ENCODE data around the gene HECTD4. TPM values are rescaled to one million over a fixed set of nuclear protein-coding genes. Genes with fewer than 3 reads are reported as not detected.

HECTD4 gene
- total and polyA plus RNA-seq, 2 donors (not counting 1 experiment from before 2014, with no cell fraction given) = 46.4 to 92.2 TPM

- TF ChIP-seq CTCF (IDR thresholded peaks at IDR 0.05) (no peak), EZH2 (IDR thresholded peaks at IDR 0.05; ENCODE audit: borderline replicate concordance, insufficient read depth, low read depth, low read length, poor library complexity, severe bottlenecking) (no peak)
- no peaks in the 10 kb centered on the region for H3K27me3 Mint-ChIP-seq
- WGBS (ENCODE audit: insufficient coverage) = 92% methylated on average over 5 of the region's 5 CpGs
Measured at GRCh38 chr12:112285600-112286401, 96.4 kb downstream of the HECTD4 start.

GRCh38 chr12:112283546-112283945 lies 98.7 kb downstream of the HECTD4 start:
- intact Hi-C loops (cut with micrococcal nuclease) = no loop called here
- H3K9ac ChIP-seq (ENCODE audit: low read length) = no peak overlapping the region
- no peak overlapping the region for H3K4me2 ChIP-seq (replicated peaks; ENCODE audit: low read depth, low read length, poor library complexity, severe bottlenecking)
- H2AFZ ChIP-seq (ENCODE audit: insufficient read depth, low read depth, low read length, poor library complexity, severe bottlenecking) = no peak overlapping the region
- no peaks in the 10 kb centered on the region for H3K9me3 Mint-ChIP-seq (ENCODE audit: insufficient read depth)
- H3K4me1 Mint-ChIP-seq = no peaks in the 10 kb centered on the region
- no peak overlapping the region for H3K27ac Mint-ChIP-seq
- CTCF ChIA-PET = no interaction called here
- H4K20me1 ChIP-seq (ENCODE audit: control insufficient read depth, insufficient read depth, low read length, poor library complexity, severe bottlenecking) = peaks cover 12% of the 10 kb centered on the region
- H3K4me3 ChIP-seq (ENCODE audit: control extremely low read depth in 1 of 5, extremely low read depth in 1 of 5, insufficient read depth in 1 of 5, low read depth in 2 of 5, low read length in 4 of 5) = no peak overlapping the region
- POLR2A ChIA-PET = interaction anchor here (0.6 kb wide), 1 partner anchor 242 kb away, joined by 3 read pairs; no protein-coding TSS in a partner anchor
- no peak for ATAC-seq (ENCODE audit: low read depth)
- peaks cover 4 to 19% of the 10 kb centered on the region in 2 experiments for H3K36me3 ChIP-seq (replicated peaks in 1 of 2; ENCODE audit: control extremely low read depth in 1 of 2, control insufficient read depth in 1 of 2, extremely low read depth in 1 of 2, insufficient read depth in 2 of 2, low read length in 1 of 2)
- WGBS (ENCODE audit: insufficient coverage) = 80% methylated on average over 1 of the region's 2 CpGs
- peaks cover 10% of the 10 kb centered on the region for H3K79me2 ChIP-seq (ENCODE audit: control insufficient read depth, insufficient read depth, low read length)
- peaks cover 0 to 3% (median 0%) of the 10 kb centered on the region in 3 donors for H3K9me3 ChIP-seq (ENCODE audit: control extremely low read depth in 1 of 3, control insufficient read depth in 2 of 3, insufficient read depth in 1 of 3, low read length in 2 of 3)
- TF ChIP-seq CTCF (IDR thresholded peaks at IDR 0.05) = no peak
- TF ChIP-seq EZH2 (IDR thresholded peaks at IDR 0.05; ENCODE audit: borderline replicate concordance, insufficient read depth, low read depth, low read length, poor library complexity, severe bottlenecking) = no peak
- no peak overlapping the region for H3K27ac ChIP-seq (ENCODE audit: low read length in 2 of 2)
- H3K27me3 Mint-ChIP-seq = no peaks in the 10 kb centered on the region
- H3K4me3 Mint-ChIP-seq = no peak overlapping the region
- no peak for DNase-seq
- no peaks in the 10 kb centered on the region for H3K27me3 ChIP-seq (replicated peaks in 1 of 4; ENCODE audit: control extremely low read depth in 1 of 4, control insufficient read depth in 3 of 4, insufficient read depth in 4 of 4, low read length in 3 of 4)
- H3K4me1 ChIP-seq (ENCODE audit: control insufficient read depth in 2 of 2, insufficient read depth in 2 of 2, low read length in 2 of 2) = no peaks in the 10 kb centered on the region

More at GRCh38 chr12:112285600-112286401, 96.4 kb downstream of the HECTD4 start:
- H3K36me3 ChIP-seq (replicated peaks in 1 of 2; ENCODE audit: control extremely low read depth in 1 of 2, control insufficient read depth in 1 of 2, extremely low read depth in 1 of 2, insufficient read depth in 2 of 2, low read length in 1 of 2) = peaks cover 4 to 16% of the 10 kb centered on the region in 2 experiments
- ATAC-seq (ENCODE audit: low read depth) (no peak), DNase-seq (no peak)
- Mint-ChIP-seq H3K27ac (no peak overlapping the region), H3K4me3 (no peak overlapping the region), H3K4me1 (no peaks in the 10 kb centered on the region), H3K9me3 (ENCODE audit: insufficient read depth) (no peaks in the 10 kb centered on the region)
- H3K9me3 ChIP-seq (ENCODE audit: control extremely low read depth in 1 of 3, control insufficient read depth in 2 of 3, insufficient read depth in 1 of 3, low read length in 2 of 3) = peaks cover 0 to 9% (median 2%) of the 10 kb centered on the region in 3 donors
- no peak overlapping the region for H3K9ac ChIP-seq (ENCODE audit: low read length)
- H3K79me2 ChIP-seq (ENCODE audit: control insufficient read depth, insufficient read depth, low read length) = peaks cover 16% of the 10 kb centered on the region
- ChIA-PET POLR2A (no interaction called here), CTCF (interaction anchor here (1.0 kb wide), 1 partner anchor 9 kb away, joined by 4 read pairs; no protein-coding TSS in a partner anchor)
- H3K27me3 ChIP-seq (replicated peaks in 1 of 4; ENCODE audit: control extremely low read depth in 1 of 4, control insufficient read depth in 3 of 4, insufficient read depth in 4 of 4, low read length in 3 of 4) = no peaks in the 10 kb centered on the region
- H3K27ac ChIP-seq (ENCODE audit: low read length in 2 of 2) = no peak overlapping the region
- intact Hi-C loops (cut with micrococcal nuclease) = no loop called here
- peaks cover 12% of the 10 kb centered on the region for H4K20me1 ChIP-seq (ENCODE audit: control insufficient read depth, insufficient read depth, low read length, poor library complexity, severe bottlenecking)
- H3K4me1 ChIP-seq (ENCODE audit: control insufficient read depth in 2 of 2, insufficient read depth in 2 of 2, low read length in 2 of 2) = no peaks in the 10 kb centered on the region
- no peak overlapping the region for H3K4me3 ChIP-seq (ENCODE audit: control extremely low read depth in 1 of 5, extremely low read depth in 1 of 5, insufficient read depth in 1 of 5, low read depth in 2 of 5, low read length in 4 of 5)
- no peak overlapping the region for H2AFZ ChIP-seq (ENCODE audit: insufficient read depth, low read depth, low read length, poor library complexity, severe bottlenecking)
- no peak overlapping the region for H3K4me2 ChIP-seq (replicated peaks; ENCODE audit: low read depth, low read length, poor library complexity, severe bottlenecking)

Data from B cell (primary cell).